ENCODE measurements around the gene RNASE8.

GRCh38 chr14:21095430-21096205 is 38.0 kb downstream of the RNASE8 start:
- TF ChIP-seq, protein P1, sequence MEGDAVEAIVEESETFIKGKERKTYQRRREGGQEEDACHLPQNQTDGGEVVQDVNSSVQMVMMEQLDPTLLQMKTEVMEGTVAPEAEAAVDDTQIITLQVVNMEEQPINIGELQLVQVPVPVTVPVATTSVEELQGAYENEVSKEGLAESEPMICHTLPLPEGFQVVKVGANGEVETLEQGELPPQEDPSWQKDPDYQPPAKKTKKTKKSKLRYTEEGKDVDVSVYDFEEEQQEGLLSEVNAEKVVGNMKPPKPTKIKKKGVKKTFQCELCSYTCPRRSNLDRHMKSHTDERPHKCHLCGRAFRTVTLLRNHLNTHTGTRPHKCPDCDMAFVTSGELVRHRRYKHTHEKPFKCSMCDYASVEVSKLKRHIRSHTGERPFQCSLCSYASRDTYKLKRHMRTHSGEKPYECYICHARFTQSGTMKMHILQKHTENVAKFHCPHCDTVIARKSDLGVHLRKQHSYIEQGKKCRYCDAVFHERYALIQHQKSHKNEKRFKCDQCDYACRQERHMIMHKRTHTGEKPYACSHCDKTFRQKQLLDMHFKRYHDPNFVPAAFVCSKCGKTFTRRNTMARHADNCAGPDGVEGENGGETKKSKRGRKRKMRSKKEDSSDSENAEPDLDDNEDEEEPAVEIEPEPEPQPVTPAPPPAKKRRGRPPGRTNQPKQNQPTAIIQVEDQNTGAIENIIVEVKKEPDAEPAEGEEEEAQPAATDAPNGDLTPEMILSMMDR (IDR thresholded peaks at IDR 0.05; ENCODE audit: poor library complexity, severe bottlenecking): no peak
- TF ChIP-seq, protein P2, sequence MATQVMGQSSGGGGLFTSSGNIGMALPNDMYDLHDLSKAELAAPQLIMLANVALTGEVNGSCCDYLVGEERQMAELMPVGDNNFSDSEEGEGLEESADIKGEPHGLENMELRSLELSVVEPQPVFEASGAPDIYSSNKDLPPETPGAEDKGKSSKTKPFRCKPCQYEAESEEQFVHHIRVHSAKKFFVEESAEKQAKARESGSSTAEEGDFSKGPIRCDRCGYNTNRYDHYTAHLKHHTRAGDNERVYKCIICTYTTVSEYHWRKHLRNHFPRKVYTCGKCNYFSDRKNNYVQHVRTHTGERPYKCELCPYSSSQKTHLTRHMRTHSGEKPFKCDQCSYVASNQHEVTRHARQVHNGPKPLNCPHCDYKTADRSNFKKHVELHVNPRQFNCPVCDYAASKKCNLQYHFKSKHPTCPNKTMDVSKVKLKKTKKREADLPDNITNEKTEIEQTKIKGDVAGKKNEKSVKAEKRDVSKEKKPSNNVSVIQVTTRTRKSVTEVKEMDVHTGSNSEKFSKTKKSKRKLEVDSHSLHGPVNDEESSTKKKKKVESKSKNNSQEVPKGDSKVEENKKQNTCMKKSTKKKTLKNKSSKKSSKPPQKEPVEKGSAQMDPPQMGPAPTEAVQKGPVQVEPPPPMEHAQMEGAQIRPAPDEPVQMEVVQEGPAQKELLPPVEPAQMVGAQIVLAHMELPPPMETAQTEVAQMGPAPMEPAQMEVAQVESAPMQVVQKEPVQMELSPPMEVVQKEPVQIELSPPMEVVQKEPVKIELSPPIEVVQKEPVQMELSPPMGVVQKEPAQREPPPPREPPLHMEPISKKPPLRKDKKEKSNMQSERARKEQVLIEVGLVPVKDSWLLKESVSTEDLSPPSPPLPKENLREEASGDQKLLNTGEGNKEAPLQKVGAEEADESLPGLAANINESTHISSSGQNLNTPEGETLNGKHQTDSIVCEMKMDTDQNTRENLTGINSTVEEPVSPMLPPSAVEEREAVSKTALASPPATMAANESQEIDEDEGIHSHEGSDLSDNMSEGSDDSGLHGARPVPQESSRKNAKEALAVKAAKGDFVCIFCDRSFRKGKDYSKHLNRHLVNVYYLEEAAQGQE (IDR thresholded peaks at IDR 0.05; ENCODE audit: borderline replicate concordance): no peak
